Measurements from ENCODE around the gene SHE.

The SHE gene

GRCh38 chr1:154502066-154502743 is at the start of gene SHE, which contains the start of gene TDRD10:
Gene SHE, minus strand, starts transcription at chr1:154502412. Its CDS starts 386 bp downstream, at chr1:154502026.
Gene TDRD10, plus strand, starts transcription at chr1:154502219. Its CDS starts 4,685 bp downstream, at chr1:154506904.
- no peak for TF ChIP-seq GATA2 (IDR thresholded peaks at IDR 0.05; ENCODE audit: low read depth, low read length)
- no peak for TF ChIP-seq GATA3 (IDR thresholded peaks at IDR 0.05; ENCODE audit: low read depth, low read length)

GRCh38 chr1:154551474-154551873 is 49.3 kb upstream of the SHE start:
- TF ChIP-seq GATA3 (IDR thresholded peaks at IDR 0.05; ENCODE audit: low read depth, low read length), result no peak
- no peak for TF ChIP-seq GATA2 (IDR thresholded peaks at IDR 0.05; ENCODE audit: low read depth, low read length)

GRCh38 chr1:154550657-154551056 is 48.4 kb upstream of the SHE start:
- TF ChIP-seq GATA2 (IDR thresholded peaks at IDR 0.05; ENCODE audit: low read depth, low read length) (no peak), GATA3 (IDR thresholded peaks at IDR 0.05; ENCODE audit: low read depth, low read length) (no peak)

GRCh38 chr1:154550070-154550469 is 47.9 kb upstream of the SHE start:
- no peak for TF ChIP-seq GATA3 (IDR thresholded peaks at IDR 0.05; ENCODE audit: low read depth, low read length)
- TF ChIP-seq GATA2 (IDR thresholded peaks at IDR 0.05; ENCODE audit: low read depth, low read length), result no peak

GRCh38 chr1:154549202-154549770 is 47.1 kb upstream of the SHE start:
- TF ChIP-seq GATA2 (IDR thresholded peaks at IDR 0.05; ENCODE audit: low read depth, low read length) (no peak), GATA3 (IDR thresholded peaks at IDR 0.05; ENCODE audit: low read depth, low read length) (no peak)

GRCh38 chr1:154548028-154548427 is 45.8 kb upstream of the SHE start:
- no peak for TF ChIP-seq GATA2 (IDR thresholded peaks at IDR 0.05; ENCODE audit: low read depth, low read length)
- TF ChIP-seq GATA3 (IDR thresholded peaks at IDR 0.05; ENCODE audit: low read depth, low read length), result no peak

- no peak for TF ChIP-seq GATA3 (IDR thresholded peaks at IDR 0.05; ENCODE audit: low read depth, low read length)
- no peak for TF ChIP-seq GATA2 (IDR thresholded peaks at IDR 0.05; ENCODE audit: low read depth, low read length)
Measured at GRCh38 chr1:154547105-154547732, 45.0 kb upstream of the SHE start.

GRCh38 chr1:154546264-154547063 is 44.3 kb upstream of the SHE start:
- TF ChIP-seq GATA2 (IDR thresholded peaks at IDR 0.05; ENCODE audit: low read depth, low read length), result no peak
- no peak for TF ChIP-seq GATA3 (IDR thresholded peaks at IDR 0.05; ENCODE audit: low read depth, low read length)

- no peak for TF ChIP-seq GATA2 (IDR thresholded peaks at IDR 0.05; ENCODE audit: low read depth, low read length)
Measured at GRCh38 chr1:154541231-154541630, 39.0 kb upstream of the SHE start.

- TF ChIP-seq GATA3 (IDR thresholded peaks at IDR 0.05; ENCODE audit: low read depth, low read length) (no peak), GATA2 (IDR thresholded peaks at IDR 0.05; ENCODE audit: low read depth, low read length) (no peak)
Measured at GRCh38 chr1:154539486-154540483, 37.6 kb upstream of the SHE start.

- TF ChIP-seq GATA3 (IDR thresholded peaks at IDR 0.05; ENCODE audit: low read depth, low read length) (no peak), GATA2 (IDR thresholded peaks at IDR 0.05; ENCODE audit: low read depth, low read length) (no peak)
Measured at GRCh38 chr1:154536570-154536969, 34.4 kb upstream of the SHE start.

- TF ChIP-seq GATA3 (IDR thresholded peaks at IDR 0.05; ENCODE audit: low read depth, low read length), result no peak
- TF ChIP-seq GATA2 (IDR thresholded peaks at IDR 0.05; ENCODE audit: low read depth, low read length), result no peak
Measured at GRCh38 chr1:154533952-154534844, 32.0 kb upstream of the SHE start.
